HEK293 (cell line): ENCODE results near the gene ITIH3.

Source experiments
- CTCF ChIA-PET: fragments of 350-600 bp; formaldehyde crosslinking; extraction: SDS; loops from one replicate; lab custom pipeline; 2021; ENCODE audit warnings: antibody characterized with exemption; lab: Yijun Ruan, JAX
- POLR2A ChIA-PET: fragments of 300-600 bp; formaldehyde crosslinking; extraction: SDS; loops from one replicate; lab custom pipeline; 2020; ENCODE audit warnings: antibody characterized with exemption, inconsistent platforms; lab: Yijun Ruan, JAX
- H3K27ac ChIP-seq: fragments of 200-500 bp; sonication (Bioruptor generic); 2 replicates; pipeline ENCODE4 v1.5.1; 2014; ENCODE audit warnings: low read depth, low read length, control low read depth, inconsistent platforms; ENCODE audit errors: extremely low read depth
- H3K36me3 ChIP-seq, 2 experiments: fragments of 200-500 bp in 1 of 2; sonication (Bioruptor generic) in 1 of 2; 1 replicate in 1 of 2; 2 replicates in 1 of 2; pipeline ENCODE4 v1.5.1; 2014 to 2017; ENCODE audit warnings: inconsistent platforms in 2 of 2, low read length in 2 of 2; ENCODE audit not compliant: control insufficient read depth in 2 of 2, insufficient read depth in 1 of 2
- H3K4me1 ChIP-seq: fragments of 200-500 bp; sonication (Bioruptor generic); 2 replicates; pipeline ENCODE4 v1.5.1; 2014; ENCODE audit warnings: mild to moderate bottlenecking, low read length, inconsistent platforms; ENCODE audit not compliant: control insufficient read depth, insufficient read depth
- H3K4me3 ChIP-seq: 2 replicates; pipeline ENCODE4 v1.5.1; 2011; ENCODE audit warnings: low read depth, mild to moderate bottlenecking, control low read depth, low read length, moderate library complexity
- H3K9me3 ChIP-seq: fragments of 200-500 bp; sonication (Bioruptor generic); 2 replicates; pipeline ENCODE4 v1.5.1; 2014; ENCODE audit warnings: low read depth, low read length, inconsistent platforms; ENCODE audit not compliant: control insufficient read depth, insufficient read depth
- GFI1B ChIP-seq: fragments of 450-650 bp; formaldehyde crosslinking; IDR thresholded peaks from 2 replicates; pipeline ENCODE4 v1.5.1; 2016; ENCODE audit warnings: missing biosample characterization, missing genetic modification characterization
- KLF10 ChIP-seq: fragments of 450-650 bp; IDR thresholded peaks from 2 replicates; pipeline ENCODE4 v1.5.1; 2018; ENCODE audit warnings: missing biosample characterization, mild to moderate bottlenecking, missing genetic modification characterization
- OSR2 ChIP-seq: fragments of 450-650 bp; formaldehyde crosslinking; IDR thresholded peaks from 2 replicates; pipeline ENCODE4 v1.5.1; 2016; ENCODE audit warnings: missing biosample characterization, missing genetic modification characterization
- SETDB1 ChIP-seq: IDR thresholded peaks from one replicate; pipeline ENCODE4 v1.6.1; 2017; ENCODE audit warnings: mild to moderate bottlenecking, low read length, moderate library complexity, mixed read lengths; ENCODE audit not compliant: insufficient read length
- SP7 ChIP-seq: fragments of 450-650 bp; formaldehyde crosslinking; IDR thresholded peaks from 2 replicates; pipeline ENCODE4 v1.5.1; 2016; ENCODE audit warnings: missing biosample characterization, missing genetic modification characterization
- ZFHX2 ChIP-seq: fragments of 450-650 bp; formaldehyde crosslinking; conservative IDR thresholded peaks from 2 replicates; pipeline ENCODE4 v1.5.1; 2016; ENCODE audit warnings: missing biosample characterization, missing genetic modification characterization
- ZFP3 ChIP-seq: fragments of 450-650 bp; formaldehyde crosslinking; IDR thresholded peaks from 2 replicates; pipeline ENCODE4 v1.5.1; 2016; ENCODE audit warnings: low read depth, missing biosample characterization, missing genetic modification characterization
- ZNF140 ChIP-seq: fragments of 450-650 bp; formaldehyde crosslinking; IDR thresholded peaks from 2 replicates; pipeline ENCODE4 v1.5.1; 2016; ENCODE audit warnings: missing biosample characterization, missing genetic modification characterization
- ZNF214 ChIP-seq: fragments of 450-650 bp; formaldehyde crosslinking; IDR thresholded peaks from 2 replicates; pipeline ENCODE4 v1.5.1; 2017; ENCODE audit warnings: missing biosample characterization, mild to moderate bottlenecking, missing genetic modification characterization, borderline replicate concordance
- ZNF600 ChIP-seq: fragments of 450-650 bp; formaldehyde crosslinking; IDR thresholded peaks from 2 replicates; pipeline ENCODE4 v1.5.1; 2016; ENCODE audit warnings: missing biosample characterization, missing genetic modification characterization
- TF ChIP-seq, protein P1 (sequence below): fragments of 450-650 bp; formaldehyde crosslinking; IDR thresholded peaks from 2 replicates; pipeline ENCODE4 v1.5.1; 2016; ENCODE audit warnings: missing biosample characterization, missing genetic modification characterization
- TF ChIP-seq, protein P2 (sequence below): fragments of 450-650 bp; formaldehyde crosslinking; IDR thresholded peaks from 2 replicates; pipeline ENCODE4 v1.5.1; 2016; ENCODE audit warnings: missing biosample characterization, missing genetic modification characterization
- TF ChIP-seq, protein P3 (sequence below): fragments of 450-650 bp; formaldehyde crosslinking; IDR thresholded peaks from 2 replicates; pipeline ENCODE4 v1.5.1; 2016; ENCODE audit warnings: missing biosample characterization, missing genetic modification characterization, borderline replicate concordance
- TF ChIP-seq, protein P4 (sequence below): fragments of 450-650 bp; formaldehyde crosslinking; IDR thresholded peaks from 2 replicates; pipeline ENCODE4; 2016; ENCODE audit warnings: missing biosample characterization, missing genetic modification characterization
- TF ChIP-seq, protein P5 (sequence below): fragments of 450-650 bp; formaldehyde crosslinking; IDR thresholded peaks from 2 replicates; pipeline ENCODE4 v1.5.1; 2016; ENCODE audit warnings: missing biosample characterization, missing genetic modification characterization, low read depth

Gene ITIH3

DNA sequence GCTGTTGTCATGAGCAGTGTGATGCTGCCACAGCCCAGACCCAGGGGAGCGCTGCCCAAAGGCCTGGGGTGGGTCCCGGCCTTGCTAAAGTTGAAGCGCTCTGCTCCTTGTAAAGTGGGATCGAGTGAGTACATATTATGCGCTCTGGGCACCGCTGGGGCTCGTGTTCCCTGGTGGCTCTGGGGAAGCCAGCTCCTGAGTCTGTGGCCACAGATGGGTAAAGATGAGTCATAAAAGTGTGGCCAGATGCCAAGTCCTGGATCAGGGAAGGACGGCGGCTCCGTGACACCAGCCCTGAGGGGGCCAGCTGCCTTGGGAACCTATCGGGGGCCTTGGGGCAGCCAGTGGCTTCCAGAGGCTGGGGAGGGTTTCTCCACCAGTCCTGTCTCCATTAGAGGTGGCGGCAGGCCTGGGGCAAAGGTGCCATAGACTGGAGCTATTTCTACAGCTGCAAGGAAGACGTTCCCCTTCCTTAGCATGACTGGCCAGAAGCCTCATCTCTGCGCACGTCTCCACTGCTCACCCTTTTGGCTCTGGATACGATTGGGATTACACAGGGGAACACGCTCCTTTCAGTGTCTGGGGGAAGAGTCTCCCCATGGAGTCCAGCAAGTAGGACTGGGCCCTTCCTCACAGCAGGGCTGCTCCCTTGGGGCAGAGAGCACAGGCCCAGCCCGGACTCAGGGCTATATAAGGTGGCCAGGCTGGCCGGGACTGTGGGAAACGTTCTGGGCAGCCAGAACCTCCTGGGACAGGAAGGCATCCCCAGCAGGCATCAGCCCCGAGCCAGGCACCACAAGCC is 37.1 kb downstream of the ITIH3 start (continued):
- TF ChIP-seq GFI1B (tag by site-specific recombination) (no peak), SP7 (tag by site-specific recombination) (no peak), ZFHX2 (tag by site-specific recombination) (no peak), ZFP3 (tag by site-specific recombination) (no peak), ZNF140 (tag by site-specific recombination) (no peak), SETDB1 (no peak)
- TF ChIP-seq, protein P1, sequence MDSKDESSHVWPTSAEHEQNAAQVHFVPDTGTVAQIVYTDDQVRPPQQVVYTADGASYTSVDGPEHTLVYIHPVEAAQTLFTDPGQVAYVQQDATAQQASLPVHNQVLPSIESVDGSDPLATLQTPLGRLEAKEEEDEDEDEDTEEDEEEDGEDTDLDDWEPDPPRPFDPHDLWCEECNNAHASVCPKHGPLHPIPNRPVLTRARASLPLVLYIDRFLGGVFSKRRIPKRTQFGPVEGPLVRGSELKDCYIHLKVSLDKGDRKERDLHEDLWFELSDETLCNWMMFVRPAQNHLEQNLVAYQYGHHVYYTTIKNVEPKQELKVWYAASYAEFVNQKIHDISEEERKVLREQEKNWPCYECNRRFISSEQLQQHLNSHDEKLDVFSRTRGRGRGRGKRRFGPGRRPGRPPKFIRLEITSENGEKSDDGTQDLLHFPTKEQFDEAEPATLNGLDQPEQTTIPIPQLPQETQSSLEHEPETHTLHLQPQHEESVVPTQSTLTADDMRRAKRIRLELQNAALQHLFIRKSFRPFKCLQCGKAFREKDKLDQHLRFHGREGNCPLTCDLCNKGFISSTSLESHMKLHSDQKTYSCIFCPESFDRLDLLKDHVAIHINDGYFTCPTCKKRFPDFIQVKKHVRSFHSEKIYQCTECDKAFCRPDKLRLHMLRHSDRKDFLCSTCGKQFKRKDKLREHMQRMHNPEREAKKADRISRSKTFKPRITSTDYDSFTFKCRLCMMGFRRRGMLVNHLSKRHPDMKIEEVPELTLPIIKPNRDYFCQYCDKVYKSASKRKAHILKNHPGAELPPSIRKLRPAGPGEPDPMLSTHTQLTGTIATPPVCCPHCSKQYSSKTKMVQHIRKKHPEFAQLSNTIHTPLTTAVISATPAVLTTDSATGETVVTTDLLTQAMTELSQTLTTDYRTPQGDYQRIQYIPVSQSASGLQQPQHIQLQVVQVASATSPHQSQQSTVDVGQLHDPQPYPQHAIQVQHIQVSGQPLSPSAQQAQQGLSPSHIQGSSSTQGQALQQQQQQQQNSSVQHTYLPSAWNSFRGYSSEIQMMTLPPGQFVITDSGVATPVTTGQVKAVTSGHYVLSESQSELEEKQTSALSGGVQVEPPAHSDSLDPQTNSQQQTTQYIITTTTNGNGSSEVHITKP (tag by site-specific recombination), result no peak
- TF ChIP-seq, protein P2, sequence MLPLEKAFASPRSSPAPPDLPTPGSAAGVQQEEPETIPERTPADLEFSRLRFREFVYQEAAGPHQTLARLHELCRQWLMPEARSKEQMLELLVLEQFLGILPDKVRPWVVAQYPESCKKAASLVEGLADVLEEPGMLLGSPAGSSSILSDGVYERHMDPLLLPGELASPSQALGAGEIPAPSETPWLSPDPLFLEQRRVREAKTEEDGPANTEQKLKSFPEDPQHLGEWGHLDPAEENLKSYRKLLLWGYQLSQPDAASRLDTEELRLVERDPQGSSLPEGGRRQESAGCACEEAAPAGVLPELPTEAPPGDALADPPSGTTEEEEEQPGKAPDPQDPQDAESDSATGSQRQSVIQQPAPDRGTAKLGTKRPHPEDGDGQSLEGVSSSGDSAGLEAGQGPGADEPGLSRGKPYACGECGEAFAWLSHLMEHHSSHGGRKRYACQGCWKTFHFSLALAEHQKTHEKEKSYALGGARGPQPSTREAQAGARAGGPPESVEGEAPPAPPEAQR, result no peak
- TF ChIP-seq, protein P3, sequence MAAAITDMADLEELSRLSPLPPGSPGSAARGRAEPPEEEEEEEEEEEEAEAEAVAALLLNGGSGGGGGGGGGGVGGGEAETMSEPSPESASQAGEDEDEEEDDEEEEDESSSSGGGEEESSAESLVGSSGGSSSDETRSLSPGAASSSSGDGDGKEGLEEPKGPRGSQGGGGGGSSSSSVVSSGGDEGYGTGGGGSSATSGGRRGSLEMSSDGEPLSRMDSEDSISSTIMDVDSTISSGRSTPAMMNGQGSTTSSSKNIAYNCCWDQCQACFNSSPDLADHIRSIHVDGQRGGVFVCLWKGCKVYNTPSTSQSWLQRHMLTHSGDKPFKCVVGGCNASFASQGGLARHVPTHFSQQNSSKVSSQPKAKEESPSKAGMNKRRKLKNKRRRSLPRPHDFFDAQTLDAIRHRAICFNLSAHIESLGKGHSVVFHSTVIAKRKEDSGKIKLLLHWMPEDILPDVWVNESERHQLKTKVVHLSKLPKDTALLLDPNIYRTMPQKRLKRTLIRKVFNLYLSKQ (tag by site-specific recombination), result no peak
- TF ChIP-seq, all 188 proteins: peak for 18

DNA sequence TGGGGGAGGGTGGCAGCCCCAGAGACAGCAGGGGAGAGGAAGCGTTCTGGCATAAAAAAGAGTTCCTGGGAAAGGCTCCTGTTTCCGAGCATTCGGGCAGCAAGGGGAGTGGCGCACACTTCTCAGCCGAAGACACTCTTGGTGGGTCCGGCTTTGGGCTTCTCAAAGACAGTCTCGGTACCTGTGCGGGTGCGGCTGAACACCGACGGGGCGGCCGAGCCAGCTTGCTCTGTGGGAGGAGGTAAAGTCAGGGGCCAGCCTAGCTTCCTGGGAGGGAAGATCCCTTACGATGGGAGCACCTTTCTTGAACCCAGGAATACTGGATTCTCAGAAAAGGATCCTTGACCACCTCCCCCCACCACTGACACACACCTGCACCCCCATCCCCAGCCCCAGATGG is 38.6 kb downstream of the ITIH3 start:
- H3K9me3 ChIP-seq, result no peaks in the 10 kb centered on the region
- H3K4me1 ChIP-seq, result peaks cover 12% of the 10 kb centered on the region; the same call in 1 of the 2 replicates
- TF ChIP-seq KLF10 (no peak), OSR2 (tag by site-specific recombination) (no peak), ZNF600 (tag by site-specific recombination) (peak; percentile 49; the same call in 1 of the 2 replicates), ZNF214 (tag by site-specific recombination) (no peak)
- TF ChIP-seq, protein P4, sequence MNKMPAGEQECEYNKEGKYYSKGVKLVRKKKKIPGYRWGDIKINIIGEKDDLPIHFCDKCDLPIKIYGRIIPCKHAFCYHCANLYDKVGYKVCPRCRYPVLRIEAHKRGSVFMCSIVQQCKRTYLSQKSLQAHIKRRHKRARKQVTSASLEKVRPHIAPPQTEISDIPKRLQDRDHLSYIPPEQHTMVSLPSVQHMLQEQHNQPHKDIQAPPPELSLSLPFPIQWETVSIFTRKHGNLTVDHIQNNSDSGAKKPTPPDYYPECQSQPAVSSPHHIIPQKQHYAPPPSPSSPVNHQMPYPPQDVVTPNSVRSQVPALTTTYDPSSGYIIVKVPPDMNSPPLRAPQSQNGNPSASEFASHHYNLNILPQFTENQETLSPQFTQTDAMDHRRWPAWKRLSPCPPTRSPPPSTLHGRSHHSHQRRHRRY (tag by site-specific recombination), result no peak
- TF ChIP-seq, protein P5, sequence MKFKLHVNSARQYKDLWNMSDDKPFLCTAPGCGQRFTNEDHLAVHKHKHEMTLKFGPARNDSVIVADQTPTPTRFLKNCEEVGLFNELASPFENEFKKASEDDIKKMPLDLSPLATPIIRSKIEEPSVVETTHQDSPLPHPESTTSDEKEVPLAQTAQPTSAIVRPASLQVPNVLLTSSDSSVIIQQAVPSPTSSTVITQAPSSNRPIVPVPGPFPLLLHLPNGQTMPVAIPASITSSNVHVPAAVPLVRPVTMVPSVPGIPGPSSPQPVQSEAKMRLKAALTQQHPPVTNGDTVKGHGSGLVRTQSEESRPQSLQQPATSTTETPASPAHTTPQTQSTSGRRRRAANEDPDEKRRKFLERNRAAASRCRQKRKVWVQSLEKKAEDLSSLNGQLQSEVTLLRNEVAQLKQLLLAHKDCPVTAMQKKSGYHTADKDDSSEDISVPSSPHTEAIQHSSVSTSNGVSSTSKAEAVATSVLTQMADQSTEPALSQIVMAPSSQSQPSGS (tag by site-specific recombination), result no peak
- TF ChIP-seq, all 188 proteins: peak for 1
- Histone ChIP-seq H3K27ac (no peak overlapping the region), H3K4me3 (no peak overlapping the region), H3K36me3 (peaks cover 0 to 14% of the 10 kb centered on the region in 2 experiments; a peak in 1 of 3 replicates)
- CTCF ChIA-PET, result interaction anchor here (2.2 kb wide), 1 partner anchor 12 kb away, joined by 8 read pairs; no protein-coding TSS in a partner anchor
- POLR2A ChIA-PET, result no interaction called here
